NCI-H2171 treated with DMSO at 0.1 percent for 48 hours (cell line): Measurements from ENCODE around the gene EIF3K.

Experiments
- DNase-seq: peaks from one replicate; lab custom pipeline; 2025; lab: John Stamatoyannopoulos, UW

EIF3K gene

DNA sequence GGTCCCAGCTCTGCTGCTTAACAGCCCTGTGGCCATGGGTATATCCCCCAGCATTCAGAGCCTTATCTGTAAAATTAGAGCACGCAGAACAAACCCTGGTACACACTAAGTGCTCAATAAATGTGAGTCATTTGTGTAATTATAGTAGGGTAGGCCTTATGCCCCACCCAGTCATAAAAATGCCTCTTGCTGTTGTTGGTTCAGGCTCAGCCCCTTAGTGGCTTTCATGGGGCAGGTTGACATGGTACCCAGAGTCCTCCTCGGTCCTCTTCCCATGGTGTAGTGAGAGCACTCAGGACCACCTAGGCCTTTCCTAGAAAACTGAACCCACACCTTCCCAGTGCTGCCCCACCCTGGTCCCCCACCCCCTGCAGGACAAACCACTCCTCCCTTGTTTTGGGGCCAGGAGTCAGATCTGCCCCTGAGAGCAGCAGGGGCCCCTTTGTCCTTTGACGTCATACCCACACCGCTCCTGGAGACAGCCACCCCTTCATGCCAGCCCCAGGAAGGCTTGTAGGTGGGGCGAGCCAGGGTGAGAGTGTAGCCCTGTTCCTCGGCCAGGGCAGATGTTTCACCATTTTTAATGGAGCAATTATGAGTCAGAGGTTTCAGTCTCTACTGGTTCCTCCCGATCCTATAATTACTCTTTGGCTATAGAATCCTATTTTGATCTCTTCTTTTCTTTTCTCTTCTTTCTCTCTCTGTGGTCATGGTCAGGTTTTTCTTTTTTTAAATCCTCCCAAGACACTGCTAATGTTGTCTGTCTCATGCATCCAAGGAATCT lies 65.3 kb downstream of the EIF3K start:
- peak; percentile 33 for DNase-seq

DNA sequence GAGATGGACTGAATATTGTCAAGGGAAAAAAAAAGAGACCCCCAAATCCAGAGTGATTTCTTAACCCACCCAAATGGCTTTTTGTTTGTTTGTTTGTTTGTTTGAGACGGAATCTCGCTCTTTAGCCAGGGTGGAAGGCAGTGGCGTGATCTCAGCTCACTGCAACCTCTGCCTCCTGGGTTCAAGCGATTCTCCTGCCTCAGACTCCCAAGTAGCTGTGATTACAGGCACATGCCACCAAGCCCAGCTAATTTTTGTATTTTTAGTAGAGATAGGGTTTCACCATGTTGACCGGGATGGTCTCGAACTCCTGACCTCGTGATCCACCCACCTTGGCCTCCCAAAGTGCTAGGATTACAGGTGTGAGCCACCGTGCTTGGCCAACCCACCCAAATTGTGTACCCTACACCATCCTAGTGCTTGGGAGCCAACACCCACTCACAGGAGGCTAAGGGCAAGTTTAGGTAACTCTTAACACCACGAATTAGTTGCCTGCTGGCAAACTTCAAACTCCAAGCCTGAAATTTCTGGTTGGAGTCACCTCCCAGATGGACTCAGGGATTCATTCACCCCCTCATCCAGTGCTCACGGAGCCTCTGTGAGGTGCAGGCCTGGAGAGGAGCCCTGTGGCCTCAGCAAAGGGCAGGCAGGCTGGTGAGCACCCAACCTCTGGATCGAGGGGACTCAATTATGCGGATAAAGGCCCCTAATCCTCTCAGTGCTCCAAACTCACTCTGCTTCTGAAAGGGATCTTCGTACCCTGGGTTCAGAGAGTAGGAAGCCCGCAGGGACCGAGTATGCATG lies 66.1 kb downstream of the EIF3K start:
- no peak for DNase-seq

DNA sequence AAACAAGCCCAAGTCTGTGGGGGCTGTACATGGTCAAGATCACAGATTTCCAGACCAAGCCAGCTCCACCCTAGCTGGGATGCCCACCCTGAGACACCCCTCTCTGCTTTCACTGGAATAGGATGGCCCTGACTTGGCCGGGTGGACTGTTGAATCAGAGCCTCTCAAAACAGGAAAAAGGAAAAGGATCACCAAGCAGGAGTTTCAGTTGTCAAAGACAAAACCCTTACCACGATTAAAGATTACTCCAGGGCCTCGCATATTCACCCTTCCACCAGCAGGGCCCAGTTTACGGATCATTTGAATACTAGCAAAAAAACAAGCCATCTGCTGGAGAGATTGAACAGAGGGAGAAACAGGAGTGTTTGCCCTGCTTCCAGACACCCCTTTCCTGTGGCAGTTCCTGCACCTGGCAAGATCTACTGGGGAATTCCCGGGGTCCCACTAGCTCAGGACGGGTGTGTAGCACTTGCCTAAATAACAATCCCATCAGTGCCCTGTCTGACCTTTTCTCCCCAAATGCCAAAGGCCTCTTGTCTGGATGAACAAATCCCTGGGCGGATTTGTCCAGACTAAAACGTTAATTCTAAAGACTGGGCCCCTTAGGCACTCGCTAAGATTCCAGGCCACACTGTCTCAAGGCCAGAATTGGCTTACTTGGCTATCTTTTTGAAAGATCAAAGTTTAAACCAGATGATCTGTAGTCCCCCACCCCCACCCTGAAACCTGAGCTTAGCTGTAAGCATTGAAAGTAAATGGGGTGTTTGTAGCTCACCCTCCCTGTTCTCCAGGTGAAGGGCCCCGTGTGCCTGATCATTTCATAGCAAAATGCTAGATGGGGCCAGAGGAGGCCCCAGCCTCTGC lies 66.9 kb downstream of the EIF3K start:
- DNase-seq = peak; percentile 92

DNA sequence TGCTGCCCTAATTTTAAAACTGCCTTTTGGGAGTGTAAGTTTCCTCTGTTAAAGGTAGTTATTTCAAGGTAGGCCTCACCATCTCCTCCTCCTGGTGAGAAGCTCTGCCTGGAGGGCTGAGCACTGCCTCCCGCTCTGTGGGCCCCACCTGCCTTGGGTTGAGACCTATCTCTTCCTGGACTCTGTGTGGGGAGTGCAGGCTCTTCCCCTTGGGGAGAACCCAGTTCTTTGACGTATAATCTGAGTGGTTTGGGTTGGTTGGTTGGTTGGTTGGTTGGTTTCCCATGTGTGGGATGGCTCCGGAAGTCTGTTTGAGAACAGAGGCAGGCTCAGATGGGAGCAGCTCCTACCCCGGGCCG lies 67.5 kb downstream of the EIF3K start:
- no peak for DNase-seq
